Measurements from ENCODE around the gene ITGA8. TPM values are rescaled to one million over a fixed set of nuclear protein-coding genes. Genes with fewer than 3 reads are reported as not detected.

ITGA8 gene
- total and polyA plus RNA-seq, 2 of the 13 experiments (the other 11 are each of a cell fraction or from before 2014, with no cell fraction given), result not detected

DNA sequence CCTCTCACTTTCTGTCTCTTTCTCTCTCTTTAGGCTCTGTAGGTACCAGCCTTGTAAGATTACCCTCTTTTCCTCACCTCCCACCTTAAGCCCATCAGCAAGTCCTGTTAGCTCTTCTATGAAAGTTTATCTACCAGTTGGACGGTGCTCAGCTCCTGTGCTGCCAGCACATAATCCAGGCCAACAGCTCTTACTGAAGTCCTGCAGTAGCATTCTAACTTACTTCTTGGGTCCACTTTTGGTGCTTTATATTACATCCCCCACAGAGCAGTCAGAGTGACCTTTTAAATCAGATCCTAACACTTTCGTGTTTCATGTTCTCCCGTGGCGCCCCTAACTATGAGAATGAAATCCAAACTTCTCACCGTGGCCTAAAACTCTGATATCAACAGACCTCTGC, 38.9 kb upstream of the ITGA8 start:
- H2AFZ ChIP-seq (ENCODE audit: low read length), result no peak overlapping the region
- H3K79me2 ChIP-seq (ENCODE audit: insufficient read depth, low read length), result no peaks in the 10 kb centered on the region
- in situ Hi-C loops (cut with HindIII; ENCODE audit: extremely low pct_ligation_motif_present, low pct_unique_long_range_greater_than_20kb), result no loop called here
- no peak overlapping the region for H3K9ac ChIP-seq (ENCODE audit: insufficient read depth, low read depth, low read length)
- no TSS peak for BruUV-seq (replicated peaks)
- CTCF ChIA-PET (ENCODE audit: low intra/inter-chr PET ratio, low total read pairs), result no interaction called here
- no peak overlapping the region for H3K27ac ChIP-seq (ENCODE audit: extremely low read length, insufficient read depth, low read length)
- ATAC-seq, result no peak
- no peak overlapping the region for H3K4me2 ChIP-seq (ENCODE audit: low read depth, low read length)
- DNase-seq (ENCODE audit: low spot score), result no peak
- no peak for FAIRE-seq
- no peaks in the 10 kb centered on the region for H4K20me1 ChIP-seq (ENCODE audit: insufficient read depth, low read length)
- no peaks in the 10 kb centered on the region for H3K4me1 ChIP-seq (ENCODE audit: insufficient read depth, low read length)
- whole genome bisulfite sequencing (ENCODE audit: low lambda C conversion rate), result 10% methylated on average over 5 of the region's 5 CpGs
- peaks cover 1 to 5% of the 10 kb centered on the region in 2 experiments; a peak in 2 of 5 replicates for H3K27me3 ChIP-seq (ENCODE audit: control insufficient read depth in 1 of 2, insufficient read depth in 2 of 2, low read length in 2 of 2)
- intact Hi-C loops (cut with micrococcal nuclease; ENCODE audit: unreplicated experiment), result no loop called here
- TF ChIP-seq ZNF547 (CRISPR knock-in tag; IDR thresholded peaks at IDR 0.05), result no peak
- TF ChIP-seq, protein P1, sequence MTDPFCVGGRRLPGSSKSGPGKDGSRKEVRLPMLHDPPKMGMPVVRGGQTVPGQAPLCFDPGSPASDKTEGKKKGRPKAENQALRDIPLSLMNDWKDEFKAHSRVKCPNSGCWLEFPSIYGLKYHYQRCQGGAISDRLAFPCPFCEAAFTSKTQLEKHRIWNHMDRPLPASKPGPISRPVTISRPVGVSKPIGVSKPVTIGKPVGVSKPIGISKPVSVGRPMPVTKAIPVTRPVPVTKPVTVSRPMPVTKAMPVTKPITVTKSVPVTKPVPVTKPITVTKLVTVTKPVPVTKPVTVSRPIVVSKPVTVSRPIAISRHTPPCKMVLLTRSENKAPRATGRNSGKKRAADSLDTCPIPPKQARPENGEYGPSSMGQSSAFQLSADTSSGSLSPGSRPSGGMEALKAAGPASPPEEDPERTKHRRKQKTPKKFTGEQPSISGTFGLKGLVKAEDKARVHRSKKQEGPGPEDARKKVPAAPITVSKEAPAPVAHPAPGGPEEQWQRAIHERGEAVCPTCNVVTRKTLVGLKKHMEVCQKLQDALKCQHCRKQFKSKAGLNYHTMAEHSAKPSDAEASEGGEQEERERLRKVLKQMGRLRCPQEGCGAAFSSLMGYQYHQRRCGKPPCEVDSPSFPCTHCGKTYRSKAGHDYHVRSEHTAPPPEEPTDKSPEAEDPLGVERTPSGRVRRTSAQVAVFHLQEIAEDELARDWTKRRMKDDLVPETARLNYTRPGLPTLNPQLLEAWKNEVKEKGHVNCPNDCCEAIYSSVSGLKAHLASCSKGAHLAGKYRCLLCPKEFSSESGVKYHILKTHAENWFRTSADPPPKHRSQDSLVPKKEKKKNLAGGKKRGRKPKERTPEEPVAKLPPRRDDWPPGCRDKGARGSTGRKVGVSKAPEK (CRISPR knock-in tag; IDR thresholded peaks at IDR 0.05; ENCODE audit: borderline replicate concordance), result no peak
- TF ChIP-seq, protein P2, sequence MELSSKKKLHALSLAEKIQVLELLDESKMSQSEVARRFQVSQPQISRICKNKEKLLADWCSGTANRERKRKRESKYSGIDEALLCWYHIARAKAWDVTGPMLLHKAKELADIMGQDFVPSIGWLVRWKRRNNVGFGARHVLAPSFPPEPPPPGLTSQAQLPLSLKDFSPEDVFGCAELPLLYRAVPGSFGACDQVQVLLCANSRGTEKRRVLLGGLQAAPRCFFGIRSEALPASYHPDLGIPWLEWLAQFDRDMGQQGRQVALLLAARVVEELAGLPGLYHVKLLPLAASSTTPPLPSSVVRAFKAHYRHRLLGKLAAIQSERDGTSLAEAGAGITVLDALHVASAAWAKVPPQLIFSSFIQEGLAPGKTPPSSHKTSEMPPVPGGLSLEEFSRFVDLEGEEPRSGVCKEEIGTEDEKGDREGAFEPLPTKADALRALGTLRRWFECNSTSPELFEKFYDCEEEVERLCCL (CRISPR knock-in tag; IDR thresholded peaks at IDR 0.05; ENCODE audit: borderline replicate concordance), result no peak
- no peak for TF ChIP-seq SP5 (CRISPR knock-in tag; IDR thresholded peaks at IDR 0.05; ENCODE audit: borderline replicate concordance, low read depth)
- TF ChIP-seq KDM2A (CRISPR knock-in tag; IDR thresholded peaks at IDR 0.05; ENCODE audit: borderline replicate concordance, low read depth), result no peak
- TF ChIP-seq ZNF572 (CRISPR knock-in tag; IDR thresholded peaks at IDR 0.05), result no peak
- TF ChIP-seq, protein P3, sequence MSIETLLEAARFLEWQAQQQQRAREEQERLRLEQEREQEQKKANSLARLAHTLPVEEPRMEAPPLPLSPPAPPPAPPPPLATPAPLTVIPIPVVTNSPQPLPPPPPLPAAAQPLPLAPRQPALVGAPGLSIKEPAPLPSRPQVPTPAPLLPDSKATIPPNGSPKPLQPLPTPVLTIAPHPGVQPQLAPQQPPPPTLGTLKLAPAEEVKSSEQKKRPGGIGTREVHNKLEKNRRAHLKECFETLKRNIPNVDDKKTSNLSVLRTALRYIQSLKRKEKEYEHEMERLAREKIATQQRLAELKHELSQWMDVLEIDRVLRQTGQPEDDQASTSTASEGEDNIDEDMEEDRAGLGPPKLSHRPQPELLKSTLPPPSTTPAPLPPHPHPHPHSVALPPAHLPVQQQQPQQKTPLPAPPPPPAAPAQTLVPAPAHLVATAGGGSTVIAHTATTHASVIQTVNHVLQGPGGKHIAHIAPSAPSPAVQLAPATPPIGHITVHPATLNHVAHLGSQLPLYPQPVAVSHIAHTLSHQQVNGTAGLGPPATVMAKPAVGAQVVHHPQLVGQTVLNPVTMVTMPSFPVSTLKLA (IDR thresholded peaks at IDR 0.05), result no peak
- no peaks in the 10 kb centered on the region for H3K36me3 ChIP-seq (replicated peaks in 1 of 2; ENCODE audit: control insufficient read depth in 1 of 2, insufficient read depth in 2 of 2, low read length in 2 of 2)
- POLR2A ChIA-PET, result no interaction called here
- no peaks in the 10 kb centered on the region for H3K9me3 ChIP-seq (ENCODE audit: low read length)
- H3K4me3 ChIP-seq (replicated peaks in 1 of 3; ENCODE audit: insufficient read depth in 1 of 3, low read depth in 2 of 3, low read length in 3 of 3), result no peak overlapping the region

Measured in HepG2 (cell line).